SU-DHL-6 (cell line): ENCODE measurements around the gene EFNB1.

ENCODE experiments used
- CTCF ChIP-seq: fragments of 200-600 bp; sonication (generic); IDR thresholded peaks from one replicate; pipeline ENCODE4 v1.5.1; 2017; ENCODE audit warnings: antibody characterized with exemption, mild to moderate bottlenecking, low read length, moderate library complexity; ENCODE audit not compliant: insufficient read depth, poor library complexity, severe bottlenecking
- EZH2phosphoT487 ChIP-seq: fragments of 200-600 bp; sonication (generic), shearing (Covaris generic); conservative IDR thresholded peaks from 2 replicates; pipeline ENCODE4 v1.6.1; 2018; ENCODE audit warnings: mild to moderate bottlenecking, antibody characterized with exemption, low read length, moderate library complexity, mixed read lengths

- TF ChIP-seq CTCF (no peak), EZH2phosphoT487 (no peak)
Observed at GRCh38 chrX:68808686-68809357, 20.0 kb upstream of the EFNB1 start.
